Measurements from ENCODE around the gene PDGFRB. TPM values are rescaled to one million over a fixed set of nuclear protein-coding genes. Genes with fewer than 3 reads are reported as not detected.

PDGFRB gene
- polyA plus RNA-seq, 3 donors: 0.04 to 0.99 (median 0.20) TPM

DNA sequence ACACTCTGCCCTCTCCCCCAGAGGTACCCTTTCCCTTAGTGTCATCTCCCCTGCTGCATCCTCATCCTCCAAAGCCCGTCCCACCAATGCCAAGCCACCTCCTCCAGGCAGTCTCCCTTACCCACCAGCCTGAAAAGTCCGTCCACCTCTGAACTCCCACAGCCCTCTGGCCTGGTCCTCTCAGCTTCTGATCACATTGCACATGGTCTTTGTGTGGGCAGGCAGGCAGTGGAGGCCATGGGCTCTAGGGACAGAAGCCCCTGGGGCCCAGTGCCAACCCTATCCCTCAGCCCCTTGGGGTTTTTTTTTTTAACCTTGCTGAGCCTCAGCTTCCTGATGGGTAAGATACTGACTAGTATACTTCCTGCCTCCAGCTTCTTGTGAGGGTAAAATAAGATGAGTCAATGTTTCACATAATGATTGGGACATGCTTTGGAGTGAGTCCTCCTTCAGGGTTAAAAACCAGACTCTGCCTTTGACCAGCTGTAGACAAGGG, 88.7 kb downstream of the PDGFRB start:
- WGBS (ENCODE audit: insufficient coverage): 39% methylated on average over 2 of the region's 2 CpGs
- Histone ChIP-seq H3K9me3 (replicated peaks in 1 of 2; ENCODE audit: control insufficient read depth in 1 of 2, insufficient read depth in 1 of 2, low read length in 2 of 2) (no peaks in the 10 kb centered on the region), H2AFZ (ENCODE audit: insufficient read depth, low read depth, low read length, poor library complexity, severe bottlenecking) (no peak overlapping the region), H3K27ac (ENCODE audit: low read depth in 1 of 2, low read length in 2 of 2) (peak overlapping the region; percentile 52 to 80), H3K4me3 (replicated peaks in 1 of 3; ENCODE audit: low read depth in 2 of 3, low read length in 3 of 3) (peak overlapping the region in 1 of 3 experiments; percentile 4), H3K4me1 (ENCODE audit: control insufficient read depth in 1 of 2, insufficient read depth in 2 of 2, low read length in 2 of 2) (peaks cover 73 to 76% of the 10 kb centered on the region in 2 donors), H3K4me2 (replicated peaks; ENCODE audit: extremely low read depth, low read length, poor library complexity, severe bottlenecking) (no peak overlapping the region), H3K9ac (ENCODE audit: insufficient read depth, low read length, poor library complexity, severe bottlenecking) (peak overlapping the region; percentile 42), H4K20me1 (ENCODE audit: insufficient read depth, low read length) (peaks cover 99% of the 10 kb centered on the region), H3K27me3 (ENCODE audit: control insufficient read depth in 2 of 2, insufficient read depth in 2 of 2, low read length in 2 of 2) (no peaks in the 10 kb centered on the region), H3K36me3 (replicated peaks in 1 of 2; ENCODE audit: control insufficient read depth in 1 of 2, insufficient read depth in 2 of 2, low read length in 2 of 2) (peaks cover 99% of the 10 kb centered on the region in 2 donors), H3K79me2 (ENCODE audit: insufficient read depth, low read length) (peaks cover 63% of the 10 kb centered on the region)
- intact Hi-C loops (cut with micrococcal nuclease): loop anchor here in 1 of 2 donors (10.0 kb wide), 1 partner anchor 698 kb away; no protein-coding TSS in a partner anchor
- Mint-ChIP-seq H3K4me1 (peaks cover 73% of the 10 kb centered on the region), H3K36me3 (peaks cover 51 to 79% of the 10 kb centered on the region in 2 donors), H3K27ac (peak overlapping the region; percentile 81 to 94 (median 90)), H3K27me3 (ENCODE audit: low read depth in 3 of 3) (peaks cover 0 to 2% (median 0%) of the 10 kb centered on the region in 3 donors), H3K9me3 (no peaks in the 10 kb centered on the region), H3K4me3 (no peak overlapping the region)
- peak; percentile 45 to 80 (median 74) for DNase-seq
- TF ChIP-seq, protein P1, sequence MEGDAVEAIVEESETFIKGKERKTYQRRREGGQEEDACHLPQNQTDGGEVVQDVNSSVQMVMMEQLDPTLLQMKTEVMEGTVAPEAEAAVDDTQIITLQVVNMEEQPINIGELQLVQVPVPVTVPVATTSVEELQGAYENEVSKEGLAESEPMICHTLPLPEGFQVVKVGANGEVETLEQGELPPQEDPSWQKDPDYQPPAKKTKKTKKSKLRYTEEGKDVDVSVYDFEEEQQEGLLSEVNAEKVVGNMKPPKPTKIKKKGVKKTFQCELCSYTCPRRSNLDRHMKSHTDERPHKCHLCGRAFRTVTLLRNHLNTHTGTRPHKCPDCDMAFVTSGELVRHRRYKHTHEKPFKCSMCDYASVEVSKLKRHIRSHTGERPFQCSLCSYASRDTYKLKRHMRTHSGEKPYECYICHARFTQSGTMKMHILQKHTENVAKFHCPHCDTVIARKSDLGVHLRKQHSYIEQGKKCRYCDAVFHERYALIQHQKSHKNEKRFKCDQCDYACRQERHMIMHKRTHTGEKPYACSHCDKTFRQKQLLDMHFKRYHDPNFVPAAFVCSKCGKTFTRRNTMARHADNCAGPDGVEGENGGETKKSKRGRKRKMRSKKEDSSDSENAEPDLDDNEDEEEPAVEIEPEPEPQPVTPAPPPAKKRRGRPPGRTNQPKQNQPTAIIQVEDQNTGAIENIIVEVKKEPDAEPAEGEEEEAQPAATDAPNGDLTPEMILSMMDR (IDR thresholded peaks at IDR 0.05): no peak

DNA sequence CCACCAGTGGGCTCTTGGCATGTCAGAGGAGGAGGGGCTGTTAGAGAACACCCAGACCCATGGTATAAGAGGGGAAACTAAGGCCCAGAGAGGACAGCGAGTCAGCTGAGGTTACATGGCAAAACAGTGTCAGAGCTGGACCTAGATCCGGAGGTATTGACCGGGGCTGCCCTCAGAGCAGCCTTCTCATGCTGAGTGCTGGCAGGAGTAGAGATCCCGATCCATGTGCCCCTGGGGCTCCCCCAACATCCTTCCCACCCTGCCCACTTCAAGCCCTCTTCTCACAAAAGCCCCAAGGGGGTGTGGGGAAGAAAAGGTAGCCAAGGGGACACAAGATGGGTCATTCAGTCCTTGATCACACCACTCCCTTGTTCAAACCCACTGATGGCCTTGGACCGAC, 89.2 kb downstream of the PDGFRB start:
- Histone ChIP-seq H4K20me1 (ENCODE audit: insufficient read depth, low read length) (peaks cover 99% of the 10 kb centered on the region), H3K4me1 (ENCODE audit: control insufficient read depth in 1 of 2, insufficient read depth in 2 of 2, low read length in 2 of 2) (peaks cover 73 to 81% of the 10 kb centered on the region in 2 donors), H3K9ac (ENCODE audit: insufficient read depth, low read length, poor library complexity, severe bottlenecking) (peak overlapping the region; percentile 42), H3K79me2 (ENCODE audit: insufficient read depth, low read length) (peaks cover 68% of the 10 kb centered on the region), H3K4me3 (replicated peaks in 1 of 3; ENCODE audit: low read depth in 2 of 3, low read length in 3 of 3) (peak overlapping the region in 1 of 3 experiments; percentile 4), H3K9me3 (replicated peaks in 1 of 2; ENCODE audit: control insufficient read depth in 1 of 2, insufficient read depth in 1 of 2, low read length in 2 of 2) (no peaks in the 10 kb centered on the region), H3K4me2 (replicated peaks; ENCODE audit: extremely low read depth, low read length, poor library complexity, severe bottlenecking) (no peak overlapping the region), H2AFZ (ENCODE audit: insufficient read depth, low read depth, low read length, poor library complexity, severe bottlenecking) (no peak overlapping the region), H3K27me3 (ENCODE audit: control insufficient read depth in 2 of 2, insufficient read depth in 2 of 2, low read length in 2 of 2) (no peaks in the 10 kb centered on the region), H3K27ac (ENCODE audit: low read depth in 1 of 2, low read length in 2 of 2) (peak overlapping the region; percentile 52 to 80), H3K36me3 (replicated peaks in 1 of 2; ENCODE audit: control insufficient read depth in 1 of 2, insufficient read depth in 2 of 2, low read length in 2 of 2) (peaks cover 99% of the 10 kb centered on the region in 2 donors)
- intact Hi-C loops (cut with micrococcal nuclease): loop anchor here in 1 of 2 donors (10.0 kb wide), 1 partner anchor 698 kb away; no protein-coding TSS in a partner anchor
- Mint-ChIP-seq H3K36me3 (peaks cover 56 to 79% of the 10 kb centered on the region in 2 donors), H3K27ac (peak overlapping the region; percentile 81 to 94 (median 90)), H3K9me3 (no peaks in the 10 kb centered on the region), H3K4me1 (peaks cover 75% of the 10 kb centered on the region), H3K4me3 (peak overlapping the region in 1 of 2 donors; percentile 19), H3K27me3 (ENCODE audit: low read depth in 3 of 3) (peaks cover 0 to 2% (median 0%) of the 10 kb centered on the region in 3 donors)
- 94% methylated on average over 2 of the region's 5 CpGs for WGBS (ENCODE audit: insufficient coverage)
- no peak for DNase-seq
- TF ChIP-seq, protein P1 (IDR thresholded peaks at IDR 0.05): no peak
